ENCODE data around the gene BICDL1. TPM values are rescaled to one million over a fixed set of nuclear protein-coding genes. Genes with fewer than 3 reads are reported as not detected.

Gene BICDL1
- polyA plus RNA-seq, 6 donors from 2014 or later = 0.12 to 0.40 (median 0.30) TPM; not detected in 1

GRCh38 chr12:120096671-120097202 lies 107.7 kb downstream of the BICDL1 start:
- no peak for ATAC-seq (ENCODE audit: low read depth in 2 of 2)
- H3K4me1 Mint-ChIP-seq = peaks cover 0 to 11% (median 9%) of the 10 kb centered on the region in 3 donors
- H3K4me3 Mint-ChIP-seq = no peak overlapping the region
- no peaks in the 10 kb centered on the region for H3K9me3 Mint-ChIP-seq
- no peaks in the 10 kb centered on the region for H3K27me3 Mint-ChIP-seq
- peak overlapping the region in 2 of 6 donors; percentile 56 to 78 for H3K27ac Mint-ChIP-seq
- DNase-seq = no peak
- H3K36me3 Mint-ChIP-seq = no peaks in the 10 kb centered on the region

GRCh38 chr12:120098756-120099470 lies 109.9 kb downstream of the BICDL1 start:
- no peak for ATAC-seq (ENCODE audit: low read depth in 2 of 2)
- Mint-ChIP-seq H3K27me3 (no peaks in the 10 kb centered on the region), H3K4me3 (no peak overlapping the region), H3K27ac (peak overlapping the region in 1 of 6 donors; percentile 30), H3K36me3 (no peaks in the 10 kb centered on the region), H3K4me1 (peaks cover 3 to 14% (median 11%) of the 10 kb centered on the region in 3 donors), H3K9me3 (no peaks in the 10 kb centered on the region)
- DNase-seq = no peak

GRCh38 chr12:120099738-120100137 lies 110.7 kb downstream of the BICDL1 start:
- no peak for DNase-seq
- Mint-ChIP-seq H3K4me1 (peaks cover 4 to 19% (median 11%) of the 10 kb centered on the region in 3 donors), H3K36me3 (peaks cover 0 to 2% of the 10 kb centered on the region in 2 donors), H3K9me3 (no peaks in the 10 kb centered on the region), H3K27ac (peak overlapping the region in 2 of 6 donors; percentile 54 to 83), H3K27me3 (no peaks in the 10 kb centered on the region), H3K4me3 (no peak overlapping the region)
- ATAC-seq (ENCODE audit: low read depth in 2 of 2) = no peak

GRCh38 chr12:120100630-120101029 lies 111.6 kb downstream of the BICDL1 start:
- H3K9me3 Mint-ChIP-seq = no peaks in the 10 kb centered on the region
- ATAC-seq (ENCODE audit: low read depth in 2 of 2) (no peak), DNase-seq (no peak)
- H3K27me3 Mint-ChIP-seq = no peaks in the 10 kb centered on the region
- H3K36me3 Mint-ChIP-seq = peaks cover 0 to 7% of the 10 kb centered on the region in 2 donors
- H3K4me1 Mint-ChIP-seq = peaks cover 10 to 26% (median 18%) of the 10 kb centered on the region in 3 donors
- H3K4me3 Mint-ChIP-seq = no peak overlapping the region
- H3K27ac Mint-ChIP-seq = peak overlapping the region in 1 of 6 donors; percentile 24

- H3K4me3 Mint-ChIP-seq = peak overlapping the region in 1 of 8 donors; percentile 44
- peaks cover 0 to 7% of the 10 kb centered on the region in 2 donors for H3K36me3 Mint-ChIP-seq
- peak overlapping the region in 2 of 6 donors; percentile 63 to 82 for H3K27ac Mint-ChIP-seq
Observed at GRCh38 chr12:120101182-120101581, 112.1 kb downstream of the BICDL1 start.

GRCh38 chr12:120101617-120102016 lies 112.6 kb downstream of the BICDL1 start:
- DNase-seq = no peak
- no peak for ATAC-seq (ENCODE audit: low read depth in 2 of 2)
- H3K9me3 Mint-ChIP-seq = no peaks in the 10 kb centered on the region
- peak overlapping the region in 3 of 6 donors; percentile 32 to 82 (median 63) for H3K27ac Mint-ChIP-seq
- H3K4me1 Mint-ChIP-seq = peaks cover 16 to 31% (median 18%) of the 10 kb centered on the region in 3 donors
- peaks cover 0 to 7% of the 10 kb centered on the region in 2 donors for H3K36me3 Mint-ChIP-seq
- H3K4me3 Mint-ChIP-seq = peak overlapping the region in 1 of 8 donors; percentile 3
- H3K27me3 Mint-ChIP-seq = no peaks in the 10 kb centered on the region

More at GRCh38 chr12:120101182-120101581, 112.1 kb downstream of the BICDL1 start:
- DNase-seq (no peak), ATAC-seq (ENCODE audit: low read depth in 2 of 2) (no peak)
- Mint-ChIP-seq H3K4me1 (peaks cover 15 to 29% (median 18%) of the 10 kb centered on the region in 3 donors), H3K27me3 (no peaks in the 10 kb centered on the region), H3K9me3 (no peaks in the 10 kb centered on the region)

- Mint-ChIP-seq H3K4me1 (peaks cover 16 to 31% (median 18%) of the 10 kb centered on the region in 3 donors), H3K9me3 (no peaks in the 10 kb centered on the region), H3K4me3 (no peak overlapping the region), H3K36me3 (peaks cover 0 to 7% of the 10 kb centered on the region in 2 donors), H3K27me3 (no peaks in the 10 kb centered on the region), H3K27ac (peak overlapping the region in 2 of 6 donors; percentile 32 to 47)
- no peak for ATAC-seq (ENCODE audit: low read depth in 2 of 2)
- DNase-seq = no peak
Observed at GRCh38 chr12:120102189-120103043, 113.4 kb downstream of the BICDL1 start.

GRCh38 chr12:120103044-120103338 lies 114.0 kb downstream of the BICDL1 start:
- no peak for DNase-seq
- ATAC-seq (ENCODE audit: low read depth in 2 of 2) = no peak
- no peaks in the 10 kb centered on the region for H3K27me3 Mint-ChIP-seq
- no peaks in the 10 kb centered on the region for H3K9me3 Mint-ChIP-seq
- peaks cover 0 to 7% of the 10 kb centered on the region in 2 donors for H3K36me3 Mint-ChIP-seq
- H3K27ac Mint-ChIP-seq = peak overlapping the region in 1 of 6 donors; percentile 47
- no peak overlapping the region for H3K4me3 Mint-ChIP-seq
- peaks cover 20 to 31% (median 21%) of the 10 kb centered on the region in 3 donors for H3K4me1 Mint-ChIP-seq

- no peaks in the 10 kb centered on the region for H3K27me3 Mint-ChIP-seq
- ATAC-seq (ENCODE audit: low read depth in 2 of 2) (no peak), DNase-seq (no peak)
- H3K9me3 Mint-ChIP-seq = no peaks in the 10 kb centered on the region
- H3K4me1 Mint-ChIP-seq = peaks cover 21 to 35% (median 25%) of the 10 kb centered on the region in 3 donors
- no peak overlapping the region for H3K27ac Mint-ChIP-seq
- peaks cover 0 to 7% of the 10 kb centered on the region in 2 donors for H3K36me3 Mint-ChIP-seq
- H3K4me3 Mint-ChIP-seq = no peak overlapping the region
Observed at GRCh38 chr12:120103371-120103770, 114.3 kb downstream of the BICDL1 start.

- H3K27me3 Mint-ChIP-seq = no peaks in the 10 kb centered on the region
- H3K4me3 Mint-ChIP-seq = peak overlapping the region in 1 of 8 donors; percentile 22
- H3K9me3 Mint-ChIP-seq = no peaks in the 10 kb centered on the region
- ATAC-seq (ENCODE audit: low read depth in 2 of 2) (no peak), DNase-seq (no peak)
- peak overlapping the region in 2 of 6 donors; percentile 3 to 34 for H3K27ac Mint-ChIP-seq
- H3K36me3 Mint-ChIP-seq = peaks cover 0 to 7% of the 10 kb centered on the region in 2 donors
- H3K4me1 Mint-ChIP-seq = peaks cover 40 to 54% (median 41%) of the 10 kb centered on the region in 3 donors
Observed at GRCh38 chr12:120106151-120106550, 117.1 kb downstream of the BICDL1 start.

GRCh38 chr12:120109570-120110267 lies 120.7 kb downstream of the BICDL1 start:
- DNase-seq (no peak), ATAC-seq (ENCODE audit: low read depth in 2 of 2) (no peak)
- Mint-ChIP-seq H3K4me3 (peak overlapping the region in 7 of 8 donors; percentile 70 to 89 (median 79)), H3K36me3 (peaks cover 0 to 6% of the 10 kb centered on the region in 2 donors), H3K4me1 (peaks cover 59 to 66% (median 63%) of the 10 kb centered on the region in 3 donors), H3K9me3 (no peaks in the 10 kb centered on the region), H3K27ac (peak overlapping the region in 4 of 6 donors; percentile 33 to 95 (median 88)), H3K27me3 (no peaks in the 10 kb centered on the region)

GRCh38 chr12:120110550-120111501 lies 121.8 kb downstream of the BICDL1 start:
- no peaks in the 10 kb centered on the region for H3K36me3 Mint-ChIP-seq
- no peaks in the 10 kb centered on the region for H3K27me3 Mint-ChIP-seq
- H3K9me3 Mint-ChIP-seq = no peaks in the 10 kb centered on the region
- H3K4me1 Mint-ChIP-seq = peaks cover 62 to 70% (median 67%) of the 10 kb centered on the region in 3 donors
- peak overlapping the region; percentile 88 to 96 (median 91) for H3K27ac Mint-ChIP-seq
- ATAC-seq (ENCODE audit: low read depth in 2 of 2) (peak; percentile 91 to 93), DNase-seq (peak; percentile 65)
- H3K4me3 Mint-ChIP-seq = peak overlapping the region; percentile 32 to 89 (median 80)
